Coronary artery (tissue), 2 donors: ENCODE results near the gene NRARP.

ENCODE experiments used
- DNase-seq: peaks from one replicate; pipeline ENCODE4 v3.0.0-alpha.2; 2017; ENCODE audit warnings: low spot score
- H3K27ac ChIP-seq, 2 donors: fragments of 200-600 bp; sonication (generic); one replicate each; pipeline ENCODE4 v1.5.1; 2016 to 2019
- H3K4me3 ChIP-seq: fragments of 200-600 bp; sonication (generic); 2 replicates; pipeline ENCODE4 v1.5.1; 2016; ENCODE audit warnings: mild to moderate bottlenecking, moderate library complexity
- CTCF ChIP-seq: fragments of 200-600 bp; sonication (generic); IDR thresholded peaks from one replicate; pipeline ENCODE4 v1.5.1; 2019; ENCODE audit warnings: antibody characterized with exemption

Gene NRARP

GRCh38 chr9:137316012-137316981 is 14.2 kb upstream of the NRARP start:
- peak overlapping the region; percentile 68 for H3K4me3 ChIP-seq
- TF ChIP-seq CTCF = no peak
- H3K27ac ChIP-seq = peak overlapping the region in 1 of 2 donors; percentile 6
- DNase-seq = peak; percentile 71

- Histone ChIP-seq H3K27ac (peak overlapping the region in 1 of 2 donors; percentile 7), H3K4me3 (peak overlapping the region; percentile 68)
- no peak for TF ChIP-seq CTCF
- peak; percentile 71 for DNase-seq
These were observed 13.5 kb upstream of the NRARP start for GRCh38 chr9:137315581-137316011.

- peak; percentile 67 for DNase-seq
- no peak overlapping the region for H3K4me3 ChIP-seq
- H3K27ac ChIP-seq = peak overlapping the region in 1 of 2 donors; percentile 7
- TF ChIP-seq CTCF = no peak
These were observed 12.8 kb upstream of the NRARP start for GRCh38 chr9:137314561-137315560.

GRCh38 chr9:137313956-137314560 is 12.0 kb upstream of the NRARP start:
- no peak for TF ChIP-seq CTCF
- Histone ChIP-seq H3K4me3 (no peak overlapping the region), H3K27ac (peak overlapping the region in 1 of 2 donors; percentile 4)
- DNase-seq = peak; percentile 60

GRCh38 chr9:137313326-137313936 is 11.4 kb upstream of the NRARP start:
- DNase-seq = peak; percentile 62
- TF ChIP-seq CTCF = no peak
- no peak overlapping the region for H3K27ac ChIP-seq
- H3K4me3 ChIP-seq = no peak overlapping the region

GRCh38 chr9:137312852-137313325 is 10.8 kb upstream of the NRARP start:
- no peak for TF ChIP-seq CTCF
- Histone ChIP-seq H3K27ac (no peak overlapping the region), H3K4me3 (no peak overlapping the region)
- DNase-seq = no peak
